ENCODE data around the gene CISTR.
"Not testable (repeated sequence)": the region's sequence is repeated elsewhere in the genome, so short reads cannot be mapped to it uniquely, and the experiment has no call there.

Gene CISTR

GRCh38 chr12:53786411-53786810, 34.6 kb upstream of the CISTR start:
- no peak for TF ChIP-seq CTCF (IDR thresholded peaks at IDR 0.05; ENCODE audit: borderline replicate concordance, insufficient read depth, low read depth, low read length)
- H3K4me3 ChIP-seq (ENCODE audit: low read depth, low read length) = no peak overlapping the region

- TF ChIP-seq CTCF (IDR thresholded peaks at IDR 0.05; ENCODE audit: borderline replicate concordance, insufficient read depth, low read depth, low read length) = no peak
- no peak overlapping the region for H3K4me3 ChIP-seq (ENCODE audit: low read depth, low read length)
These were observed 33.4 kb upstream of the CISTR start for GRCh38 chr12:53785161-53785560.

GRCh38 chr12:53782093-53782703, 30.4 kb upstream of the CISTR start:
- no peak for TF ChIP-seq CTCF (IDR thresholded peaks at IDR 0.05; ENCODE audit: borderline replicate concordance, insufficient read depth, low read depth, low read length)
- no peak overlapping the region for H3K4me3 ChIP-seq (ENCODE audit: low read depth, low read length)

- no peak for TF ChIP-seq CTCF (IDR thresholded peaks at IDR 0.05; ENCODE audit: borderline replicate concordance, insufficient read depth, low read depth, low read length)
- no peak overlapping the region for H3K4me3 ChIP-seq (ENCODE audit: low read depth, low read length)
These were observed 29.5 kb upstream of the CISTR start for GRCh38 chr12:53781228-53781801.

GRCh38 chr12:53780323-53780722, 28.5 kb upstream of the CISTR start:
- no peak overlapping the region for H3K4me3 ChIP-seq (ENCODE audit: low read depth, low read length)
- no peak for TF ChIP-seq CTCF (IDR thresholded peaks at IDR 0.05; ENCODE audit: borderline replicate concordance, insufficient read depth, low read depth, low read length)

GRCh38 chr12:53779679-53780078, 27.9 kb upstream of the CISTR start:
- not testable (repeated sequence) for H3K4me3 ChIP-seq (ENCODE audit: low read depth, low read length)

- no peak overlapping the region for H3K4me3 ChIP-seq (ENCODE audit: low read depth, low read length)
- TF ChIP-seq CTCF (IDR thresholded peaks at IDR 0.05; ENCODE audit: borderline replicate concordance, insufficient read depth, low read depth, low read length) = no peak
These were observed 26.3 kb upstream of the CISTR start for GRCh38 chr12:53777936-53778644.
